ENCODE data around the gene LILRA6. TPM values are rescaled to one million over a fixed set of nuclear protein-coding genes. Genes with fewer than 3 reads are reported as not detected.

LILRA6 gene
- total and polyA plus RNA-seq, 10 of the 15 experiments (the other 5 are each of a cell fraction or from before 2014, with no cell fraction given), result 0.04 to 1.7 (median 0.09) TPM; not detected in 2

DNA sequence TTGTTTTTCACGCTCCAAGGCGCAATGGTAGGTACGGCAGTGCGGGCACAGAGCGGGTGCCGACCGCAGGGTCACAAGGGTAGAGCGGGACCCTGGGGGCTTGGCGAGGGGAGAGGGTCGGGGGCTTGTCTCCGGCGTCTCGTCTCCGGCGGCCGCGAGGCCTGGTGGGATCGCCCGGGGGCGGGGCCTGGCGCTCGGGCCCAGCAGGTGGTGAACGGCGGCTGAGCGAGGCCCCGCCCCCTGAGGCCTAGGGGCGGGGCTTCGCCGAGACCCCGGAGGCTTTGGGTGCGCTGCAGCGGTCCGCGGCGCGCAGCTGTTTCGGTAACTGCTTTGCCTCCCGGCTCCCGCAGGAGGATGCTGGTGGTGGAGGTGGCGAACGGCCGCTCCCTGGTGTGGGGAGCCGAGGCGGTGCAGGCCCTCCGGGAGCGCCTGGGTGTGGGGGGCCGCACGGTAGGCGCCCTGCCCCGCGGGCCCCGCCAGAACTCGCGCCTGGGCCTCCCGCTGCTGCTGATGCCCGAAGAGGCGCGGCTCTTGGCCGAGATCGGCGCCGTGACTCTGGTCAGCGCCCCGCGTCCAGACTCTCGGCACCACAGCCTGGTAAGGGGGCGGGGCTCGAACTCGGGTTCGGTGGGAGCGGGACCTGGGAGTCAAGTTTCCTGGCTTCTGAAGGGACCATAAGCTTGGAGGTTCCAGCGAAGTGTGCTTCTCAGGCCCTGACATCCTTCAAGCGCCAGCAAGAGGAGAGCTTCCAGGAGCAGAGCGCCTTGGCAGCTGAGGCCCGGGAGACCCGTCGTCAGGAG, 51.4 kb downstream of the LILRA6 start, which contains the start of gene TSEN34:
TSEN34 (plus strand) TSS at position 298 of the 800 bp plus-strand sequence; CDS start at position 355, 57 bp downstream.
- under 1% methylated on average over 68 of the region's 77 CpGs for WGBS (ENCODE audit: insufficient coverage, insufficient replicate concordance, low lambda C conversion rate, missing lambda C conversion rate)
- Histone ChIP-seq H2AFZ (ENCODE audit: control insufficient read depth, low read depth, low read length) (peak within 1 kb of the TSS; percentile 99), H3K9ac (ENCODE audit: control insufficient read depth, insufficient read depth, low read length) (peak within 1 kb of the TSS; percentile 90), H3K9me3 (replicated peaks; ENCODE audit: control insufficient read depth, insufficient read depth, low read length) (no peaks in the 10 kb centered on the region), H3K27ac (ENCODE audit: control insufficient read depth, insufficient read depth) (peak within 1 kb of the TSS; percentile 99), H4K20me1 (ENCODE audit: control insufficient read depth, insufficient read depth) (no peaks in the 10 kb centered on the region), H3K27me3 (replicated peaks in 1 of 2; ENCODE audit: control insufficient read depth in 2 of 2, insufficient read depth in 2 of 2, low read length in 1 of 2) (no peaks in the 10 kb centered on the region), H3K4me2 (ENCODE audit: control insufficient read depth, insufficient read depth) (peak within 1 kb of the TSS; percentile 93), H3K4me1 (ENCODE audit: control insufficient read depth, insufficient read depth, low read length) (peaks cover 14% of the 10 kb centered on the region), H3K4me3 (peak within 1 kb of the TSS; percentile 95), H3K36me3 (ENCODE audit: control insufficient read depth in 2 of 2, insufficient read depth in 2 of 2, low read length in 1 of 2) (peaks cover 2 to 4% of the 10 kb centered on the region in 2 experiments; a peak in 3 of 4 replicates), H3K79me2 (ENCODE audit: control insufficient read depth, insufficient read depth, low read length) (peaks cover 19% of the 10 kb centered on the region)
- FAIRE-seq (no peak), ATAC-seq (peak; percentile 53), DNase-seq (ENCODE audit: low read depth, low spot score) (no peak)
- SMC1A ChIA-PET (ENCODE audit: uncharacterized antibody, unreplicated experiment), result interaction anchor here (0.5 to 4.8 kb wide), 7 partner anchors 8 to 75 kb away, joined by 3 to 26 read pairs (median 4); partner anchors contain the start of gene RPS9
- TSS peak; percentile 72 for BruUV-seq (replicated peaks)
- intact Hi-C loops (cut with micrococcal nuclease; ENCODE audit: unreplicated experiment) (no loop called here), in situ Hi-C loops (cut with MboI) (no loop called here)
- CTCF ChIA-PET, result interaction anchor here (0.6 to 1.2 kb wide), 2 partner anchors 10 to 21 kb away, joined by 3 read pairs; partner anchors contain the start of gene RPS9
- POLR2A ChIA-PET, result interaction anchor here (0.5 to 6.1 kb wide), 7 partner anchors 11 to 258 kb away, joined by 3 to 100 read pairs (median 6); partner anchors contain the start of genes CNOT3, LENG1, LENG8 and RPS9
- RAD21 ChIA-PET (ENCODE audit: unreplicated experiment), result interaction anchor here (0.6 to 1.0 kb wide), 4 partner anchors 9 to 1463 kb away, joined by 3 read pairs; partner anchors contain the start of gene CNOT3
- TF ChIP-seq SUZ12 (IDR thresholded peaks at IDR 0.05; ENCODE audit: unreplicated experiment) (no peak), NR2C1 (IDR thresholded peaks at IDR 0.05) (no peak), SP1 (IDR thresholded peaks at IDR 0.05; ENCODE audit: low read depth, low read length) (peak; percentile 41), STAT1 (conservative IDR thresholded peaks at IDR 0.05) (no peak), TAF1 (IDR thresholded peaks at IDR 0.05; ENCODE audit: borderline replicate concordance, low read depth, low read length) (peak; percentile 34; the same call in 1 of the 2 replicates), FOXK2 (IDR thresholded peaks at IDR 0.05) (peak; percentile 81), TCF3 (IDR thresholded peaks at IDR 0.05; ENCODE audit: borderline replicate concordance, insufficient read depth, low read depth, low read length) (peak; percentile 75; the same call in 1 of the 2 replicates), SIX5 (IDR thresholded peaks at IDR 0.05; ENCODE audit: low read depth, low read length, severe bottlenecking) (no peak), ATF7 (IDR thresholded peaks at IDR 0.05; ENCODE audit: low read depth) (peak; percentile 78; the same call in 1 of the 2 replicates), NR2F1 (conservative IDR thresholded peaks at IDR 0.05) (peak; percentile 69), POLR2A (IDR thresholded peaks at IDR 0.05; ENCODE audit: low read depth, low read length) (peak; percentile 88), ZNF207 (IDR thresholded peaks at IDR 0.05; ENCODE audit: borderline replicate concordance) (peak; percentile 78)
- TF ChIP-seq, protein P1, sequence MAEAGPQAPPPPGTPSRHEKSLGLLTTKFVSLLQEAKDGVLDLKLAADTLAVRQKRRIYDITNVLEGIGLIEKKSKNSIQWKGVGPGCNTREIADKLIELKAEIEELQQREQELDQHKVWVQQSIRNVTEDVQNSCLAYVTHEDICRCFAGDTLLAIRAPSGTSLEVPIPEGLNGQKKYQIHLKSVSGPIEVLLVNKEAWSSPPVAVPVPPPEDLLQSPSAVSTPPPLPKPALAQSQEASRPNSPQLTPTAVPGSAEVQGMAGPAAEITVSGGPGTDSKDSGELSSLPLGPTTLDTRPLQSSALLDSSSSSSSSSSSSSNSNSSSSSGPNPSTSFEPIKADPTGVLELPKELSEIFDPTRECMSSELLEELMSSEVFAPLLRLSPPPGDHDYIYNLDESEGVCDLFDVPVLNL (IDR thresholded peaks at IDR 0.05; ENCODE audit: low read depth, low read length), result 0 out of 2 replicates have a peak, but pooled peaks have one; percentile 7
- TF ChIP-seq, protein P2, sequence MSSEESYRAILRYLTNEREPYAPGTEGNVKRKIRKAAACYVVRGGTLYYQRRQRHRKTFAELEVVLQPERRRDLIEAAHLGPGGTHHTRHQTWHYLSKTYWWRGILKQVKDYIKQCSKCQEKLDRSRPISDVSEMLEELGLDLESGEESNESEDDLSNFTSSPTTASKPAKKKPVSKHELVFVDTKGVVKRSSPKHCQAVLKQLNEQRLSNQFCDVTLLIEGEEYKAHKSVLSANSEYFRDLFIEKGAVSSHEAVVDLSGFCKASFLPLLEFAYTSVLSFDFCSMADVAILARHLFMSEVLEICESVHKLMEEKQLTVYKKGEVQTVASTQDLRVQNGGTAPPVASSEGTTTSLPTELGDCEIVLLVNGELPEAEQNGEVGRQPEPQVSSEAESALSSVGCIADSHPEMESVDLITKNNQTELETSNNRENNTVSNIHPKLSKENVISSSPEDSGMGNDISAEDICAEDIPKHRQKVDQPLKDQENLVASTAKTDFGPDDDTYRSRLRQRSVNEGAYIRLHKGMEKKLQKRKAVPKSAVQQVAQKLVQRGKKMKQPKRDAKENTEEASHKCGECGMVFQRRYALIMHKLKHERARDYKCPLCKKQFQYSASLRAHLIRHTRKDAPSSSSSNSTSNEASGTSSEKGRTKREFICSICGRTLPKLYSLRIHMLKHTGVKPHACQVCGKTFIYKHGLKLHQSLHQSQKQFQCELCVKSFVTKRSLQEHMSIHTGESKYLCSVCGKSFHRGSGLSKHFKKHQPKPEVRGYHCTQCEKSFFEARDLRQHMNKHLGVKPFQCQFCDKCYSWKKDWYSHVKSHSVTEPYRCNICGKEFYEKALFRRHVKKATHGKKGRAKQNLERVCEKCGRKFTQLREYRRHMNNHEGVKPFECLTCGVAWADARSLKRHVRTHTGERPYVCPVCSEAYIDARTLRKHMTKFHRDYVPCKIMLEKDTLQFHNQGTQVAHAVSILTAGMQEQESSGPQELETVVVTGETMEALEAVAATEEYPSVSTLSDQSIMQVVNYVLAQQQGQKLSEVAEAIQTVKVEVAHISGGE (CRISPR knock-in tag; IDR thresholded peaks at IDR 0.05), result no peak
- TF ChIP-seq, protein P3, sequence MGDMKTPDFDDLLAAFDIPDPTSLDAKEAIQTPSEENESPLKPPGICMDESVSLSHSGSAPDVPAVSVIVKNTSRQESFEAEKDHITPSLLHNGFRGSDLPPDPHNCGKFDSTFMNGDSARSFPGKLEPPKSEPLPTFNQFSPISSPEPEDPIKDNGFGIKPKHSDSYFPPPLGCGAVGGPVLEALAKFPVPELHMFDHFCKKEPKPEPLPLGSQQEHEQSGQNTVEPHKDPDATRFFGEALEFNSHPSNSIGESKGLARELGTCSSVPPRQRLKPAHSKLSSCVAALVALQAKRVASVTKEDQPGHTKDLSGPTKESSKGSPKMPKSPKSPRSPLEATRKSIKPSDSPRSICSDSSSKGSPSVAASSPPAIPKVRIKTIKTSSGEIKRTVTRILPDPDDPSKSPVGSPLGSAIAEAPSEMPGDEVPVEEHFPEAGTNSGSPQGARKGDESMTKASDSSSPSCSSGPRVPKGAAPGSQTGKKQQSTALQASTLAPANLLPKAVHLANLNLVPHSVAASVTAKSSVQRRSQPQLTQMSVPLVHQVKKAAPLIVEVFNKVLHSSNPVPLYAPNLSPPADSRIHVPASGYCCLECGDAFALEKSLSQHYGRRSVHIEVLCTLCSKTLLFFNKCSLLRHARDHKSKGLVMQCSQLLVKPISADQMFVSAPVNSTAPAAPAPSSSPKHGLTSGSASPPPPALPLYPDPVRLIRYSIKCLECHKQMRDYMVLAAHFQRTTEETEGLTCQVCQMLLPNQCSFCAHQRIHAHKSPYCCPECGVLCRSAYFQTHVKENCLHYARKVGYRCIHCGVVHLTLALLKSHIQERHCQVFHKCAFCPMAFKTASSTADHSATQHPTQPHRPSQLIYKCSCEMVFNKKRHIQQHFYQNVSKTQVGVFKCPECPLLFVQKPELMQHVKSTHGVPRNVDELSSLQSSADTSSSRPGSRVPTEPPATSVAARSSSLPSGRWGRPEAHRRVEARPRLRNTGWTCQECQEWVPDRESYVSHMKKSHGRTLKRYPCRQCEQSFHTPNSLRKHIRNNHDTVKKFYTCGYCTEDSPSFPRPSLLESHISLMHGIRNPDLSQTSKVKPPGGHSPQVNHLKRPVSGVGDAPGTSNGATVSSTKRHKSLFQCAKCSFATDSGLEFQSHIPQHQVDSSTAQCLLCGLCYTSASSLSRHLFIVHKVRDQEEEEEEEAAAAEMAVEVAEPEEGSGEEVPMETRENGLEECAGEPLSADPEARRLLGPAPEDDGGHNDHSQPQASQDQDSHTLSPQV (IDR thresholded peaks at IDR 0.05), result no peak
